Measurements from ENCODE around the gene ANXA2R. TPM values are rescaled to one million over a fixed set of nuclear protein-coding genes. Genes with fewer than 3 reads are reported as not detected.
A peak's percentile ranks its signal among the peaks of the same experiment; 100 is the strongest.

ANXA2R gene
- total and polyA plus RNA-seq, 9 of the 15 experiments (the other 6 are each of a cell fraction or from before 2014, with no cell fraction given), result 2.1 to 4.8 (median 3.4) TPM

DNA sequence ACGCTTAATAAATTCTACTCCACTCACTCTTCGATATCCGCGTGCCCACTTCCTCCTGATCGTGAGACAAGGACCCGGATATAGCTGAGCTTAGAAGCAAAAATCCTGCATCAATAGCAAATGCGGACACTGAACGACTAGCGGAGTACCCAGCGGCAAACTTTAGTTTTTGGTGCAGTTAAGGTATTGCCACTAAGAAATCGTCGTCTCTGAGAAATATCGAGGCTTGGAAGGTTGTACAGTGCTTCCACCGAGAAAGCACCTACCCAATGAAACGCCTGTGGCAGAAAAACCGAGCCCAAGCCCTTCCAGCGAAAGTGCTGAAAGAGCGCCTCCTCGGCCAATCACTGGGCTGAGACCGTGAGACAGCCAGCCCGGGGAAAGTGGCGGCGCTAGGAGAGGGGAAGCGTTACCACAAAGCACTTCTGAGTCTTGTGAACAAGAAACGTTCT lies 32.2 kb downstream of the ANXA2R start (continued):
- TF ChIP-seq, protein P1, sequence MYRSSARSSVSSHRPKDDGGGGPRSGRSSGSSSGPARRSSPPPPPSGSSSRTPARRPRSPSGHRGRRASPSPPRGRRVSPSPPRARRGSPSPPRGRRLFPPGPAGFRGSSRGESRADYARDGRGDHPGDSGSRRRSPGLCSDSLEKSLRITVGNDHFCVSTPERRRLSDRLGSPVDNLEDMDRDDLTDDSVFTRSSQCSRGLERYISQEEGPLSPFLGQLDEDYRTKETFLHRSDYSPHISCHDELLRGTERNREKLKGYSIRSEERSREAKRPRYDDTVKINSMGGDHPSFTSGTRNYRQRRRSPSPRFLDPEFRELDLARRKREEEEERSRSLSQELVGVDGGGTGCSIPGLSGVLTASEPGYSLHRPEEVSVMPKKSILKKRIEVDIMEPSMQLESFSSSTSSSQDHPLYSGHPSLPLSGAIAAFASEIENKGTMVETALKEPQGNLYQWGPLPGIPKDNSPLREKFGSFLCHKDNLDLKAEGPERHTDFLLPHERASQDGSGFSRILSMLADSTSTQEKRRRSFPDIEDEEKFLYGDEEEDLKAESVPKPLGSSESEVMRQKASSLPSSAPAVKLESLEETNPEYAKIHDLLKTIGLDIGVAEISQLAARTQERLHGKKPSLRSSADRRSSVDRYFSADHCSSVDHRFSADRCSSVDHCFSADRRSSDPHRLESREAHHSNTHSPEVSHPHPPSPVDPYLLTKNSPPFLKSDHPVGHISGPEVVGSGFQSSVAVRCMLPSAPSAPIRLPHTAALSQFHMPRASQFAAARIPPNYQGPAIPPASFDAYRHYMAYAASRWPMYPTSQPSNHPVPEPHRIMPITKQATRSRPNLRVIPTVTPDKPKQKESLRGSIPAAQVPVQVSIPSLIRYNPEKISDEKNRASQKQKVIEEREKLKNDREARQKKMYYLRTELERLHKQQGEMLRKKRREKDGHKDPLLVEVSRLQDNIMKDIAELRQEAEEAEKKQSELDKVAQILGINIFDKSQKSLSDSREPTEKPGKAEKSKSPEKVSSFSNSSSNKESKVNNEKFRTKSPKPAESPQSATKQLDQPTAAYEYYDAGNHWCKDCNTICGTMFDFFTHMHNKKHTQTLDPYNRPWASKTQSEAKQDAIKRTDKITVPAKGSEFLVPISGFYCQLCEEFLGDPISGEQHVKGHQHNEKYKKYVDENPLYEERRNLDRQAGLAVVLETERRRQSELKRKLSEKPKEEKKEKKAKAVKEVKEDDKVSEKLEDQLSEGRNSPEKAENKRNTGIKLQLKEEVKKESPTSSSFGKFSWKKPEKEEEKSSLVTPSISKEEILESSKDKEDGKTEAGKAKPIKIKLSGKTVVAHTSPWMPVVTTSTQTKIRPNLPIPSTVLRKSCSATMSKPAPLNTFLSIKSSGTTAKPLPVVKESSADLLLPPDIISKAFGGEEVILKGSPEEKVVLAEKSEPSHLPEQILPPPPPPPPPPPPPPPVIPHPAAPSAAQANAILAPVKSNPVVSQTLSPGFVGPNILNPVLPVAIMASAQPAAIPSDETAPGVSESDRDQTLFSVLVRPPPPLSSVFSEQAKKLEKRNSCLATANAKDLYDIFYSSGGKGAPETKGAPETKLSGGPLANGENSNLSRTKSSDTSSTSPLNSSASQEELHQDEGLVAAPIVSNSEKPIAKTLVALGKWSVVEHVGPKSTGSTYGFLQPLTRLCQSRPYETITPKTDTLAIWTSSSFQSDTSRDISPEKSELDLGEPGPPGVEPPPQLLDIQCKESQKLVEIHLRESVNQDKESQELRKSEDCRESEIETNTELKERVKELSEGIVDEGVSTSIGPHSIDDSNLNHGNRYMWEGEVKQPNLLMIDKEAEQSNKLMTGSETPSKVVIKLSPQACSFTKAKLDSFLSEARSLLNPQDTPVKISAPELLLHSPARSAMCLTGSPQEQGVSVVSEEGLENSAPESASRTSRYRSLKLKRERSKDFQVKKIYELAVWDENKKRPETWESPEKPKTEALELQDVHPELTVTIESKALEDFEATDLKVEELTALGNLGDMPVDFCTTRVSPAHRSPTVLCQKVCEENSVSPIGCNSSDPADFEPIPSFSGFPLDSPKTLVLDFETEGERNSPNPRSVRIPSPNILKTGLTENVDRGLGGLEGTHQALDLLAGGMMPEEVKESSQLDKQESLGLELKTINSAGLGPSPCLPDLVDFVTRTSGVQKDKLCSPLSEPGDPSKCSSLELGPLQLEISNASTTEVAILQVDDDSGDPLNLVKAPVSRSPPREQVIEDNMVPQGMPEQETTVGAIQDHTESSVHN (IDR thresholded peaks at IDR 0.05; ENCODE audit: borderline replicate concordance in 1 of 2, low read depth in 1 of 2), result no peak
- TF ChIP-seq, protein P2, sequence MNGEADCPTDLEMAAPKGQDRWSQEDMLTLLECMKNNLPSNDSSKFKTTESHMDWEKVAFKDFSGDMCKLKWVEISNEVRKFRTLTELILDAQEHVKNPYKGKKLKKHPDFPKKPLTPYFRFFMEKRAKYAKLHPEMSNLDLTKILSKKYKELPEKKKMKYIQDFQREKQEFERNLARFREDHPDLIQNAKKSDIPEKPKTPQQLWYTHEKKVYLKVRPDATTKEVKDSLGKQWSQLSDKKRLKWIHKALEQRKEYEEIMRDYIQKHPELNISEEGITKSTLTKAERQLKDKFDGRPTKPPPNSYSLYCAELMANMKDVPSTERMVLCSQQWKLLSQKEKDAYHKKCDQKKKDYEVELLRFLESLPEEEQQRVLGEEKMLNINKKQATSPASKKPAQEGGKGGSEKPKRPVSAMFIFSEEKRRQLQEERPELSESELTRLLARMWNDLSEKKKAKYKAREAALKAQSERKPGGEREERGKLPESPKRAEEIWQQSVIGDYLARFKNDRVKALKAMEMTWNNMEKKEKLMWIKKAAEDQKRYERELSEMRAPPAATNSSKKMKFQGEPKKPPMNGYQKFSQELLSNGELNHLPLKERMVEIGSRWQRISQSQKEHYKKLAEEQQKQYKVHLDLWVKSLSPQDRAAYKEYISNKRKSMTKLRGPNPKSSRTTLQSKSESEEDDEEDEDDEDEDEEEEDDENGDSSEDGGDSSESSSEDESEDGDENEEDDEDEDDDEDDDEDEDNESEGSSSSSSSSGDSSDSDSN (IDR thresholded peaks at IDR 0.05; ENCODE audit: borderline replicate concordance in 1 of 2, low read depth in 2 of 2, low read length in 2 of 2), result peak; percentile 53 to 54; a peak in 1 of 4 replicates
- TF ChIP-seq SMAD1 (IDR thresholded peaks at IDR 0.05; ENCODE audit: low read depth, low read length, partially characterized antibody) (peak; percentile 6), RCOR1 (IDR thresholded peaks at IDR 0.05; ENCODE audit: borderline replicate concordance in 1 of 2, low read depth in 2 of 2, low read length in 2 of 2) (no peak), RUNX1 (IDR thresholded peaks at IDR 0.05; ENCODE audit: low read depth) (no peak), CEBPB (tag; IDR thresholded peaks at IDR 0.05) (no peak), NR4A1 (CRISPR knock-in tag; IDR thresholded peaks at IDR 0.05) (no peak), NR4A1 (tag; IDR thresholded peaks at IDR 0.05) (no peak), NR2F6 (CRISPR knock-in tag; IDR thresholded peaks at IDR 0.05) (no peak), SREBF2 (CRISPR knock-in tag; IDR thresholded peaks at IDR 0.05) (no peak), ZNF785 (CRISPR knock-in tag; IDR thresholded peaks at IDR 0.05) (no peak), FOXJ2 (tag; IDR thresholded peaks at IDR 0.05) (no peak), NR2C1 (IDR thresholded peaks at IDR 0.05) (no peak), NR2C1 (tag; IDR thresholded peaks at IDR 0.05) (no peak), NCOR1 (IDR thresholded peaks at IDR 0.05) (no peak), OTX1 (CRISPR knock-in tag; IDR thresholded peaks at IDR 0.05) (no peak), SETDB1 (IDR thresholded peaks at IDR 0.05; ENCODE audit: low read length) (no peak), ZKSCAN8 (CRISPR knock-in tag; IDR thresholded peaks at IDR 0.05) (no peak)
- TF ChIP-seq, protein P3, sequence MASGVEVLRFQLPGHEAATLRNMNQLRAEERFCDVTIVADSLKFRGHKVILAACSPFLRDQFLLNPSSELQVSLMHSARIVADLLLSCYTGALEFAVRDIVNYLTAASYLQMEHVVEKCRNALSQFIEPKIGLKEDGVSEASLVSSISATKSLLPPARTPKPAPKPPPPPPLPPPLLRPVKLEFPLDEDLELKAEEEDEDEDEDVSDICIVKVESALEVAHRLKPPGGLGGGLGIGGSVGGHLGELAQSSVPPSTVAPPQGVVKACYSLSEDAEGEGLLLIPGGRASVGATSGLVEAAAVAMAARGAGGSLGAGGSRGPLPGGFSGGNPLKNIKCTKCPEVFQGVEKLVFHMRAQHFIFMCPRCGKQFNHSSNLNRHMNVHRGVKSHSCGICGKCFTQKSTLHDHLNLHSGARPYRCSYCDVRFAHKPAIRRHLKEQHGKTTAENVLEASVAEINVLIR (CRISPR knock-in tag; IDR thresholded peaks at IDR 0.05), result no peak

Data from K562 (cell line).